ENCODE results near the gene KBTBD13.

Gene KBTBD13

DNA sequence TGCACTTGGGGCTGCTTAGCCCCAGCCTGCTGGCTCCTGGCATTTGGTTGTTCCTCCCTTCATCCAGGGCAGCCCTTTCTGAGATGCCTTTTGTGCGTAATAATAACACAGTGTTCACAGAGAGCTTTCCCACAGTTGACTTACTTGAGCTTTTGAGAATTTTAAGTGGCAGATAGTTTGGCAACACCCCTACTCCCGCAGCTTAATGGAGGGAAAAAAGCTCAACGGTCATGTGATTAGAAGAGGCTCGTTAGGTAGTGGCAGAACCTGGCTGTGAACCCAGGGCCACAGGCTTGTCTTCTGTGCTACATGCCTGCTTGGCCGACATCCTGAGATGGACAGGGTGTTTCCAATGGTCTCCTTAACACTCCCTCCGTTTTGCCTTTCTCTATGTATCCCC lies 4.7 kb downstream of the KBTBD13 start:
- no peak for DNase-seq
- Histone ChIP-seq H3K27ac (ENCODE audit: insufficient read depth in 1 of 2, low read depth in 1 of 2, low read length in 2 of 2, poor library complexity in 1 of 2, severe bottlenecking in 2 of 2) (no peak overlapping the region), H3K36me3 (ENCODE audit: control insufficient read depth in 4 of 4, insufficient read depth in 4 of 4, low read length in 3 of 4) (no peaks in the 10 kb centered on the region), H3K9me3 (ENCODE audit: control extremely low read depth in 1 of 5, control insufficient read depth in 4 of 5, insufficient read depth in 2 of 5, low read depth in 1 of 5, low read length in 4 of 5) (no peaks in the 10 kb centered on the region), H3K4me1 (ENCODE audit: control extremely low read depth in 1 of 4, control insufficient read depth in 4 of 4, insufficient read depth in 4 of 4, low read length in 3 of 4) (peaks cover 0 to 32% (median 27%) of the 10 kb centered on the region in 4 experiments), H3K27me3 (replicated peaks in 2 of 5; ENCODE audit: control insufficient read depth in 4 of 5, insufficient read depth in 5 of 5, low read length in 4 of 5) (peaks cover 0 to 8% (median 0%) of the 10 kb centered on the region in 5 experiments), H3K4me3 (ENCODE audit: control insufficient read depth in 1 of 7, extremely low read depth in 1 of 7, insufficient read depth in 4 of 7, low read depth in 2 of 7, low read length in 6 of 7) (no peak overlapping the region)
- POLR2A ChIA-PET, result interaction anchor here (0.6 kb wide), 1 partner anchor 223 kb away, joined by 3 read pairs; the partner anchor contains the start of gene RNU5B-1
- WGBS (ENCODE audit: insufficient coverage), result 86% methylated on average over 5 of the region's 6 CpGs
- CTCF ChIA-PET, result interaction anchor here (3.0 to 17.2 kb wide), 3 partner anchors 14 to 47 kb away, joined by 11 to 282 read pairs (median 37); partner anchors contain the start of gene RASL12

DNA sequence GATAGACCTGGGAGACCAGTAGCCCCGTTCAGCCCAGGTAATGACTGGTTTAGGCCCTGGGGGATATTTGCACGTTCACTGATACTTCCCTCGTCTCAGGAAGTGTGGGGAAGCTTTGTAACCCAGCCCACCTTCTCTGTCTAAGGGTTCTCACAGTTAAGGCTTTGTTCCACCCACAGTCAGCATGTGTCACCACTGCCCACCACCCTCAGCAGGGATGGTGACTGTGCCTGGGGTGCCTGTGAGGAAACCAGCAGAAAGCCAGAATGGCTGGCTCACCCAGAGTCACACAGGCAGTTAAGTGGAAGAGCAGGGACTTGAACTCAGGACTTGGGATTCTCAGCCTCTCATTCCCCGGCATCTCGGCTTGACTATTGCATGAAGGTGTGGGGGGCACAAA lies 5.2 kb downstream of the KBTBD13 start:
- no peak overlapping the region for H3K27ac ChIP-seq (ENCODE audit: insufficient read depth in 1 of 2, low read depth in 1 of 2, low read length in 2 of 2, poor library complexity in 1 of 2, severe bottlenecking in 2 of 2)
- H3K4me1 ChIP-seq (ENCODE audit: control extremely low read depth in 1 of 4, control insufficient read depth in 4 of 4, insufficient read depth in 4 of 4, low read length in 3 of 4), result peaks cover 0 to 27% (median 22%) of the 10 kb centered on the region in 4 experiments
- CTCF ChIA-PET, result interaction anchor here (1.0 to 17.2 kb wide), 6 partner anchors 10 to 48 kb away, joined by 3 to 282 read pairs (median 10); partner anchors contain the start of gene RASL12
- no peak overlapping the region for H3K4me3 ChIP-seq (ENCODE audit: control insufficient read depth in 1 of 7, extremely low read depth in 1 of 7, insufficient read depth in 4 of 7, low read depth in 2 of 7, low read length in 6 of 7)
- POLR2A ChIA-PET, result no interaction called here
- DNase-seq, result peak in 1 of 3 donors; percentile 32
- H3K9me3 ChIP-seq (ENCODE audit: control extremely low read depth in 1 of 5, control insufficient read depth in 4 of 5, insufficient read depth in 2 of 5, low read depth in 1 of 5, low read length in 4 of 5), result no peaks in the 10 kb centered on the region
- 78% methylated on average over 5 of the region's 5 CpGs for WGBS (ENCODE audit: insufficient coverage)
- peaks cover 0 to 8% (median 0%) of the 10 kb centered on the region in 5 experiments for H3K27me3 ChIP-seq (replicated peaks in 2 of 5; ENCODE audit: control insufficient read depth in 4 of 5, insufficient read depth in 5 of 5, low read length in 4 of 5)
- H3K36me3 ChIP-seq (ENCODE audit: control insufficient read depth in 4 of 4, insufficient read depth in 4 of 4, low read length in 3 of 4), result no peaks in the 10 kb centered on the region

GRCh38 chr15:65082303-65082953 lies 5.9 kb downstream of the KBTBD13 start:
- H3K27me3 ChIP-seq (replicated peaks in 2 of 5; ENCODE audit: control insufficient read depth in 4 of 5, insufficient read depth in 5 of 5, low read length in 4 of 5), result peaks cover 0 to 8% (median 0%) of the 10 kb centered on the region in 5 experiments
- POLR2A ChIA-PET, result no interaction called here
- DNase-seq, result peak in 1 of 3 donors; percentile 32
- WGBS (ENCODE audit: insufficient coverage), result 5% methylated on average over 7 of the region's 7 CpGs
- H3K9me3 ChIP-seq (ENCODE audit: control extremely low read depth in 1 of 5, control insufficient read depth in 4 of 5, insufficient read depth in 2 of 5, low read depth in 1 of 5, low read length in 4 of 5), result no peaks in the 10 kb centered on the region
- CTCF ChIA-PET, result interaction anchor here (0.7 to 17.2 kb wide), 8 partner anchors 10 to 49 kb away, joined by 3 to 282 read pairs (median 6); partner anchors contain the start of gene UBAP1L
- H3K4me3 ChIP-seq (ENCODE audit: control insufficient read depth in 1 of 7, extremely low read depth in 1 of 7, insufficient read depth in 4 of 7, low read depth in 2 of 7, low read length in 6 of 7), result peak overlapping the region in 1 of 7 experiments; percentile 3
- H3K36me3 ChIP-seq (ENCODE audit: control insufficient read depth in 4 of 4, insufficient read depth in 4 of 4, low read length in 3 of 4), result no peaks in the 10 kb centered on the region
- H3K27ac ChIP-seq (ENCODE audit: insufficient read depth in 1 of 2, low read depth in 1 of 2, low read length in 2 of 2, poor library complexity in 1 of 2, severe bottlenecking in 2 of 2), result no peak overlapping the region
- H3K4me1 ChIP-seq (ENCODE audit: control extremely low read depth in 1 of 4, control insufficient read depth in 4 of 4, insufficient read depth in 4 of 4, low read length in 3 of 4), result peaks cover 0 to 25% (median 16%) of the 10 kb centered on the region in 4 experiments

DNA sequence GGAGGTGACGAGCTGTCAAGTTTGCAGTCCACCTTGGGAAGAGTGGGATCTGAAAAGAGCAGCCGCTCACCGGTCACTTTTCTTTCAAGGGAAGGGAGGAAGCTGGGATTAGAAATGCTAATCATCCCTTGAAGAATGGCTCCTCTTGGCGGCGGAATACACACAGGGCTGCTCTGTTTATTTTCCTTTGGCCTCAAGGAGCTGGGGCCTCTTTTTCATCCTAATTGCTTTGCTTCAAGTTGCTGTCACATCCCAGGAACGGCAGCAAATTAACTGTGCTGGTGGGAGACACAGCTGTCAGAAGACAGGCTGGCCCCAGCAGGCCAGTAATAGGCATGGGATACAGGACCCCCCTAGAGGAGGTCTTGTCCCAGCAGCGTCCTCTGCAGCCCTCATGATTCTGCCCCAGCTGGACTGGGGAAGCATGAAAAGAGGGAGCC lies 6.7 kb downstream of the KBTBD13 start:
- H3K27ac ChIP-seq (ENCODE audit: insufficient read depth in 1 of 2, low read depth in 1 of 2, low read length in 2 of 2, poor library complexity in 1 of 2, severe bottlenecking in 2 of 2), result no peak overlapping the region
- peaks cover 0 to 18% (median 10%) of the 10 kb centered on the region in 4 experiments for H3K4me1 ChIP-seq (ENCODE audit: control extremely low read depth in 1 of 4, control insufficient read depth in 4 of 4, insufficient read depth in 4 of 4, low read length in 3 of 4)
- H3K36me3 ChIP-seq (ENCODE audit: control insufficient read depth in 4 of 4, insufficient read depth in 4 of 4, low read length in 3 of 4), result no peaks in the 10 kb centered on the region
- H3K27me3 ChIP-seq (replicated peaks in 2 of 5; ENCODE audit: control insufficient read depth in 4 of 5, insufficient read depth in 5 of 5, low read length in 4 of 5), result peaks cover 0 to 8% (median 0%) of the 10 kb centered on the region in 5 experiments
- WGBS (ENCODE audit: insufficient coverage), result 90% methylated on average over 7 of the region's 7 CpGs
- no peak for DNase-seq
- POLR2A ChIA-PET, result no interaction called here
- no peaks in the 10 kb centered on the region for H3K9me3 ChIP-seq (ENCODE audit: control extremely low read depth in 1 of 5, control insufficient read depth in 4 of 5, insufficient read depth in 2 of 5, low read depth in 1 of 5, low read length in 4 of 5)
- H3K4me3 ChIP-seq (ENCODE audit: control insufficient read depth in 1 of 7, extremely low read depth in 1 of 7, insufficient read depth in 4 of 7, low read depth in 2 of 7, low read length in 6 of 7), result no peak overlapping the region
- CTCF ChIA-PET, result interaction anchor here (0.7 to 17.2 kb wide), 9 partner anchors 9 to 49 kb away, joined by 3 to 282 read pairs (median 5); partner anchors contain the start of gene UBAP1L

DNA sequence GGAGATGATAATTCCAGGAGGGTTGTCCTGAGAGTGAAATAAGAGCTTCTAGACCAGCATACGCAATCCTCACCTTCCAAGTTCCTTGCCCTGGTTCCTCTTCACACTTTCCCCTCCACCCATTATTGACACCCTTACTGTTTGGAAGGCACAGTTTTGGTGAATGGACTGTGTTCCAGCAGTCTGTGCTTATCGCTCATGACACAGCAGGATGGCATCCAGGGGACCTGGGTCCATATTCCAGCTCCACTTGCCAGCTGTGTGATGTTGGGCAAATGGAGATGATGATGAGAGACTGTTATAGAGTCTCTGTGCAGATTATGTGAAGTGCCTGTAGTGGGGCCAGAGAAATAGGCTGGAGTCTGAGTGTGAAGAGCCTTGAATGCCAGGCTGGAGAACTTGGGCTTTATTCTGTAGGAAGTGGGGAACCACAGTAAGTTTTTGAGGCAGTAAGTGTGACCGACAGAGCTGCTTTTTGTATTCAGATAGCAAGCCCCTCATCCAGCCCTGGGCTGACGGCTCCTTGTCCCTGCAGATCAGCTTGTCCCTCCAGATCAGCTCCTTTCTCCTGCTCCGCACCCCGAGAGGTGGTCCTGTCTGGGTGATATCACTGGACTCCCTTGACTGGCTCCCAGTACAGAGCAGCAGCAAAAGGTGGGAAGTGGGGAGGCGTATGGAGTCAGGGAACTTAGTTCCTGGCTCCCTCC lies 8.1 kb downstream of the KBTBD13 start:
- no peaks in the 10 kb centered on the region for H3K9me3 ChIP-seq (ENCODE audit: control extremely low read depth in 1 of 5, control insufficient read depth in 4 of 5, insufficient read depth in 2 of 5, low read depth in 1 of 5, low read length in 4 of 5)
- H3K4me1 ChIP-seq (ENCODE audit: control extremely low read depth in 1 of 4, control insufficient read depth in 4 of 4, insufficient read depth in 4 of 4, low read length in 3 of 4), result peaks cover 0 to 16% (median 10%) of the 10 kb centered on the region in 4 experiments
- WGBS (ENCODE audit: insufficient coverage), result 77% methylated on average over 3 of the region's 7 CpGs
- H3K4me3 ChIP-seq (ENCODE audit: control insufficient read depth in 1 of 7, extremely low read depth in 1 of 7, insufficient read depth in 4 of 7, low read depth in 2 of 7, low read length in 6 of 7), result no peak overlapping the region
- ChIA-PET CTCF (interaction anchor here (0.8 to 17.2 kb wide), 11 partner anchors 8 to 50 kb away, joined by 3 to 282 read pairs (median 5); partner anchors contain the start of gene KBTBD13), POLR2A (no interaction called here)
- H3K27me3 ChIP-seq (replicated peaks in 2 of 5; ENCODE audit: control insufficient read depth in 4 of 5, insufficient read depth in 5 of 5, low read length in 4 of 5), result peaks cover 0 to 4% (median 0%) of the 10 kb centered on the region in 5 experiments
- no peak overlapping the region for H3K27ac ChIP-seq (ENCODE audit: insufficient read depth in 1 of 2, low read depth in 1 of 2, low read length in 2 of 2, poor library complexity in 1 of 2, severe bottlenecking in 2 of 2)
- no peak for DNase-seq
- H3K36me3 ChIP-seq (ENCODE audit: control insufficient read depth in 4 of 4, insufficient read depth in 4 of 4, low read length in 3 of 4), result no peaks in the 10 kb centered on the region

DNA sequence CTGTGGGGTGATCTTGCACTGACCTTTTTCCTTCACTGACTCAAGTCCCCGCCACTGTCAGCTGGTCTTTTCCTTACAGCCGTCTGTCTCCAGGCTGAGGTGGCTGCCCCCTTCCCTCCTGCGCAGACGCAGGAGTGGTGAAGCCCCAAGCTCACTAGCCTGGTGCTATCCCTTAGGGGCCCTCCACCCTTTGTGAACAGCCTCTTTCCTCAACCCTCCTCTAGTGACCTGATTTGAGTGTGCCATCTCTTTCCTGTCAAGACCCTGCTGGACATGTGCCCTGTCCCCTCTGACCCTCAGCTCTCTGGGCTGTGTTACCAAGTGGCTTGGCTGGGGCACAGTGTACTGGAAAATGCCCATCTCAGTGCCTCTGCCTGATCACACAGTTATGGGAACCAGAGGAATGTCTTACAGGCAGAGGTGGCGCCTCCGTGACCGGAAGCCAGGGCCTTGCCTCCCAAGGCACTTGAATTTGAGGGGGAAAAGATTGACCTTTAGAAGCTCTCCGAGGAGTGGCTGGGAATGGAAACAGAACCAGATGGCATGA lies 8.7 kb downstream of the KBTBD13 start:
- Histone ChIP-seq H3K4me3 (ENCODE audit: control insufficient read depth in 1 of 7, extremely low read depth in 1 of 7, insufficient read depth in 4 of 7, low read depth in 2 of 7, low read length in 6 of 7) (no peak overlapping the region), H3K9me3 (ENCODE audit: control extremely low read depth in 1 of 5, control insufficient read depth in 4 of 5, insufficient read depth in 2 of 5, low read depth in 1 of 5, low read length in 4 of 5) (no peaks in the 10 kb centered on the region), H3K36me3 (ENCODE audit: control insufficient read depth in 4 of 4, insufficient read depth in 4 of 4, low read length in 3 of 4) (no peaks in the 10 kb centered on the region), H3K4me1 (ENCODE audit: control extremely low read depth in 1 of 4, control insufficient read depth in 4 of 4, insufficient read depth in 4 of 4, low read length in 3 of 4) (peaks cover 0 to 16% (median 10%) of the 10 kb centered on the region in 4 experiments), H3K27me3 (replicated peaks in 2 of 5; ENCODE audit: control insufficient read depth in 4 of 5, insufficient read depth in 5 of 5, low read length in 4 of 5) (peaks cover 0 to 4% (median 0%) of the 10 kb centered on the region in 5 experiments), H3K27ac (ENCODE audit: insufficient read depth in 1 of 2, low read depth in 1 of 2, low read length in 2 of 2, poor library complexity in 1 of 2, severe bottlenecking in 2 of 2) (no peak overlapping the region)
- POLR2A ChIA-PET, result no interaction called here
- no peak for DNase-seq
- CTCF ChIA-PET, result interaction anchor here (0.8 to 17.2 kb wide), 11 partner anchors 9 to 51 kb away, joined by 3 to 282 read pairs (median 5); partner anchors contain the start of gene KBTBD13
- WGBS (ENCODE audit: insufficient coverage), result 95% methylated on average over 8 of the region's 8 CpGs

Measured in common myeloid progenitor, CD34-positive (primary cell).